ENCODE measurements around the gene THSD4. TPM values are rescaled to one million over a fixed set of nuclear protein-coding genes. Genes with fewer than 3 reads are reported as not detected.
"Not testable (repeated sequence)": the region's sequence is repeated elsewhere in the genome, so short reads cannot be mapped to it uniquely, and the experiment has no call there.

The THSD4 gene
- total RNA-seq, 1 donor from 2014 or later = 73.5 TPM

- TF ChIP-seq CTCF (conservative IDR thresholded peaks at IDR 0.05; ENCODE audit: low read depth, low read length) = peak; percentile 43
- no peak for DNase-seq (ENCODE audit: low read depth)
- H3K4me3 ChIP-seq (ENCODE audit: low read depth, low read length) = no peak overlapping the region
Measured at GRCh38 chr15:71125831-71126450, 10.7 kb downstream of the THSD4 start.

GRCh38 chr15:71127083-71127482, 11.8 kb downstream of the THSD4 start:
- H3K4me3 ChIP-seq (ENCODE audit: low read depth, low read length) = no peak overlapping the region
- no peak for DNase-seq (ENCODE audit: low read depth)
- no peak for TF ChIP-seq CTCF (conservative IDR thresholded peaks at IDR 0.05; ENCODE audit: low read depth, low read length)

GRCh38 chr15:71128159-71128558, 12.9 kb downstream of the THSD4 start:
- H3K4me3 ChIP-seq (ENCODE audit: low read depth, low read length); DNase-seq (ENCODE audit: low read depth): not testable (repeated sequence)

GRCh38 chr15:71128939-71129562, 13.8 kb downstream of the THSD4 start:
- H3K4me3 ChIP-seq (ENCODE audit: low read depth, low read length) = no peak overlapping the region
- no peak for DNase-seq (ENCODE audit: low read depth)

GRCh38 chr15:71129669-71130068, 14.4 kb downstream of the THSD4 start:
- H3K4me3 ChIP-seq (ENCODE audit: low read depth, low read length) = no peak overlapping the region
- TF ChIP-seq CTCF (conservative IDR thresholded peaks at IDR 0.05; ENCODE audit: low read depth, low read length) = no peak
- no peak for DNase-seq (ENCODE audit: low read depth)

More at GRCh38 chr15:71128939-71129562, 13.8 kb downstream of the THSD4 start:
- no peak for TF ChIP-seq CTCF (conservative IDR thresholded peaks at IDR 0.05; ENCODE audit: low read depth, low read length)

GRCh38 chr15:71131601-71132362, 16.5 kb downstream of the THSD4 start:
- no peak for DNase-seq (ENCODE audit: low read depth)
- TF ChIP-seq CTCF (conservative IDR thresholded peaks at IDR 0.05; ENCODE audit: low read depth, low read length) = no peak
- no peak overlapping the region for H3K4me3 ChIP-seq (ENCODE audit: low read depth, low read length)

- TF ChIP-seq CTCF (conservative IDR thresholded peaks at IDR 0.05; ENCODE audit: low read depth, low read length) = no peak
- DNase-seq (ENCODE audit: low read depth) = peak; percentile 74
- no peak overlapping the region for H3K4me3 ChIP-seq (ENCODE audit: low read depth, low read length)
Measured at GRCh38 chr15:71133747-71134472, 18.6 kb downstream of the THSD4 start.

All from epithelial cell of proximal tubule (primary cell).